Dendritic cell treated with granulocyte-macrophage colony-stimulating factor and Interleukin-4, amounts not matched to agents 40 ng/mL and 50 ng/mL, for 4 days (primary cell): ENCODE results near the gene SYCN.
A peak's percentile ranks its signal among the peaks of the same experiment; 100 is the strongest.

Source experiments
- H3K27ac Mint-ChIP-seq: one replicate; pipeline ENCODE4 v1.8.0; 2022; ENCODE audit warnings: mild to moderate bottlenecking, mixed read lengths
- H3K27me3 Mint-ChIP-seq: one replicate; pipeline ENCODE4 v1.8.0; 2022; ENCODE audit warnings: mild to moderate bottlenecking, mixed read lengths
- H3K36me3 Mint-ChIP-seq: one replicate; pipeline ENCODE4 v1.8.0; 2022; ENCODE audit warnings: low read depth, mixed read lengths
- H3K4me1 Mint-ChIP-seq: one replicate; pipeline ENCODE4 v1.8.0; 2022; ENCODE audit warnings: low read depth, mixed read lengths
- H3K4me3 Mint-ChIP-seq: one replicate; pipeline ENCODE4 v1.8.0; 2022; ENCODE audit warnings: mild to moderate bottlenecking, moderate library complexity, mixed read lengths
- H3K9me3 Mint-ChIP-seq: one replicate; pipeline ENCODE4 v1.8.0; 2022; ENCODE audit warnings: mixed read lengths
- intact Hi-C: fragments of 100-400 bp; cut with micrococcal nuclease; formaldehyde crosslinking; loops from one replicate; pipeline ENCODE4 v1.15.0; 2022

The SYCN gene

GRCh38 chr19:39166571-39167391 is 37.3 kb downstream of the SYCN start:
- Mint-ChIP-seq H3K4me1 (peaks cover 7% of the 10 kb centered on the region), H3K27me3 (no peaks in the 10 kb centered on the region), H3K4me3 (no peak overlapping the region), H3K27ac (no peak overlapping the region), H3K9me3 (no peaks in the 10 kb centered on the region), H3K36me3 (peaks cover 35% of the 10 kb centered on the region)
- intact Hi-C loops = no loop called here

DNA sequence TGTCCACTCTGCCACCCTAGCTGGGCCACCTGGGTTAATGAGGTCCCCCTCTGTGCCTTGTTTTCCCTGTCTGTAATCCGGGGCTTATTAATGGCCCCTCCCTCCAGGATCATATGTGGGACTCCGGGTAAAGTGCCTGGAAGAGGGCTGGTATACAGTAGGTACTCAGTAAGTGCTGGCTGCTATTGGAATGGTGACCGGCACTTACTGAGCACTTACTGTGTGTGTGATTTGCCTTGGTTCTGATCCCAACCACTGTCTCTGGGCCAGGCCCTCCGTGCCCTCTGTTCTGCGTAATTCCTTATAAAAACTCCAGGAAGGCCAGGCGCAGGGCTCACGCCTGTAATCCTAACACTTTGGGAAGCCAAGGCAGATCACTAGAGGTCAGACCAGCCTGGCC is 38.2 kb downstream of the SYCN start:
- Mint-ChIP-seq H3K4me1 (peaks cover 16% of the 10 kb centered on the region), H3K27ac (no peak overlapping the region), H3K9me3 (no peaks in the 10 kb centered on the region), H3K4me3 (no peak overlapping the region), H3K36me3 (peaks cover 26% of the 10 kb centered on the region), H3K27me3 (no peaks in the 10 kb centered on the region)
- intact Hi-C loops = no loop called here

DNA sequence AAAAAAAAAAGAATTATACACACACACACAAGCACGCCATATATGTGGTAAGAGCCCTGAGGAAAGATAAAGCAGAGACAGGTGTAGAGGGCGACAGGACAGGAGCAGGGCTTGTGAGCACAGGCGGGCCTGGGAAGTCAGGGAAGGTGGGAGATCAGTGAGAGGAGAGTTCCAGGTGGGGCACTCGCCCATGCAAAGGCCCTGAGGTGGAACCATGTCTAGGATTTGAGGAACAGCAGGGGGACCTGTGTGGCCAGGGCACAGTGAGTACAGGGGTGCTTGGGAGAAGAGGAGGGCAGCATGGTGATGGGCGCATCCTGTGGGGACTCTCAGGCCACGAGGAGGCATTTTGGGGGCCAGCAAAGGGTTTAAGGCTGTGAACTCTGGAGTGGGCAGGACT is 39.8 kb downstream of the SYCN start:
- Mint-ChIP-seq H3K36me3 (peaks cover 16% of the 10 kb centered on the region), H3K27ac (no peak overlapping the region), H3K9me3 (no peaks in the 10 kb centered on the region), H3K27me3 (no peaks in the 10 kb centered on the region), H3K4me1 (peaks cover 25% of the 10 kb centered on the region), H3K4me3 (no peak overlapping the region)
- intact Hi-C loops = no loop called here

DNA sequence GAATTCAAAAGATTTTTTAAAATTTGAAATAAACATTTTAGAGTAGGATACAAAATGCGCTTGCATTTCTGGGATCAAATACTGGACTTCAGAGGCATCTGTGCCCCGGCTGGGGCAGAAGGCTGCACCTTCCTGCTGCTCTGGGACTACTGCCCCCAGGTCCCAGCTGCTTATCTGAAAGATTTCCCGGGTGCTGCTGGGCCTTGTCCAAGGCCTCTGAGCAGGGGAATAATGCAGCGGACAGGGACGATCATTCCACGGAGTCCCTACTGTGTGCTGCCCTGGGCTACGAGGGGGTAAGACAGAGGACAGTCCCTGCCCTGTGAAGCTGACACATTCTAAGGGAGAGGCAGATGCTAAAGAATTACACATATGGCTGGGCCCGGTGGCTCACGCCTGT is 40.4 kb downstream of the SYCN start:
- intact Hi-C loops = no loop called here
- Mint-ChIP-seq H3K4me3 (no peak overlapping the region), H3K27me3 (no peaks in the 10 kb centered on the region), H3K4me1 (peaks cover 25% of the 10 kb centered on the region), H3K27ac (no peak overlapping the region), H3K36me3 (peaks cover 15% of the 10 kb centered on the region), H3K9me3 (no peaks in the 10 kb centered on the region)

- Mint-ChIP-seq H3K9me3 (no peaks in the 10 kb centered on the region), H3K36me3 (peaks cover 11% of the 10 kb centered on the region), H3K4me3 (no peak overlapping the region), H3K4me1 (peaks cover 25% of the 10 kb centered on the region), H3K27me3 (no peaks in the 10 kb centered on the region), H3K27ac (no peak overlapping the region)
- intact Hi-C loops = no loop called here
Observed at GRCh38 chr19:39162441-39163043, 41.5 kb downstream of the SYCN start.

- H3K4me3 Mint-ChIP-seq = no peak overlapping the region
- intact Hi-C loops = no loop called here
- H3K4me1 Mint-ChIP-seq = peaks cover 25% of the 10 kb centered on the region
- no peaks in the 10 kb centered on the region for H3K9me3 Mint-ChIP-seq
- H3K27ac Mint-ChIP-seq = peak overlapping the region; percentile 52
- H3K27me3 Mint-ChIP-seq = no peaks in the 10 kb centered on the region
- peaks cover 11% of the 10 kb centered on the region for H3K36me3 Mint-ChIP-seq
Observed at GRCh38 chr19:39160889-39161672, 43.0 kb downstream of the SYCN start.

- H3K4me1 Mint-ChIP-seq = peaks cover 25% of the 10 kb centered on the region
- no peaks in the 10 kb centered on the region for H3K9me3 Mint-ChIP-seq
- H3K27ac Mint-ChIP-seq = peak overlapping the region; percentile 52
- H3K36me3 Mint-ChIP-seq = peaks cover 11% of the 10 kb centered on the region
- H3K27me3 Mint-ChIP-seq = no peaks in the 10 kb centered on the region
- H3K4me3 Mint-ChIP-seq = no peak overlapping the region
- intact Hi-C loops = no loop called here
Observed at GRCh38 chr19:39160523-39160861, 43.6 kb downstream of the SYCN start.

GRCh38 chr19:39158646-39159260 is 45.3 kb downstream of the SYCN start:
- Mint-ChIP-seq H3K27ac (no peak overlapping the region), H3K9me3 (no peaks in the 10 kb centered on the region), H3K36me3 (peaks cover 17% of the 10 kb centered on the region), H3K27me3 (no peaks in the 10 kb centered on the region), H3K4me3 (no peak overlapping the region), H3K4me1 (peaks cover 25% of the 10 kb centered on the region)
- intact Hi-C loops = no loop called here

GRCh38 chr19:39157997-39158389 is 46.1 kb downstream of the SYCN start:
- peaks cover 20% of the 10 kb centered on the region for H3K36me3 Mint-ChIP-seq
- no peaks in the 10 kb centered on the region for H3K27me3 Mint-ChIP-seq
- H3K27ac Mint-ChIP-seq = no peak overlapping the region
- intact Hi-C loops = no loop called here
- no peak overlapping the region for H3K4me3 Mint-ChIP-seq
- no peaks in the 10 kb centered on the region for H3K9me3 Mint-ChIP-seq
- peaks cover 25% of the 10 kb centered on the region for H3K4me1 Mint-ChIP-seq

GRCh38 chr19:39157275-39157996 is 46.6 kb downstream of the SYCN start:
- no peak overlapping the region for H3K4me3 Mint-ChIP-seq
- peaks cover 19% of the 10 kb centered on the region for H3K4me1 Mint-ChIP-seq
- H3K36me3 Mint-ChIP-seq = peaks cover 20% of the 10 kb centered on the region
- H3K9me3 Mint-ChIP-seq = no peaks in the 10 kb centered on the region
- H3K27ac Mint-ChIP-seq = no peak overlapping the region
- intact Hi-C loops = no loop called here
- H3K27me3 Mint-ChIP-seq = no peaks in the 10 kb centered on the region

- Mint-ChIP-seq H3K4me3 (no peak overlapping the region), H3K9me3 (no peaks in the 10 kb centered on the region), H3K4me1 (peaks cover 15% of the 10 kb centered on the region), H3K27ac (no peak overlapping the region), H3K36me3 (peaks cover 20% of the 10 kb centered on the region), H3K27me3 (no peaks in the 10 kb centered on the region)
- intact Hi-C loops = no loop called here
Observed at GRCh38 chr19:39156326-39157230, 47.5 kb downstream of the SYCN start.

- intact Hi-C loops = no loop called here
- Mint-ChIP-seq H3K27ac (no peak overlapping the region), H3K4me3 (no peak overlapping the region), H3K4me1 (peaks cover 8% of the 10 kb centered on the region), H3K9me3 (no peaks in the 10 kb centered on the region), H3K36me3 (peaks cover 20% of the 10 kb centered on the region), H3K27me3 (no peaks in the 10 kb centered on the region)
Observed at GRCh38 chr19:39155741-39156140, 48.3 kb downstream of the SYCN start.
